K562 (cell line): Measurements from ENCODE around the gene NRCAM. TPM values are rescaled to one million over a fixed set of nuclear protein-coding genes. Genes with fewer than 3 reads are reported as not detected.

ENCODE experiments used
- HDAC6 ChIP-seq: IDR thresholded peaks from 2 replicates; pipeline ENCODE4 v1.6.1; 2012; ENCODE audit warnings: low read depth, mild to moderate bottlenecking, control low read depth, inconsistent platforms, low read length, moderate library complexity
- HSF4 ChIP-seq: fragments of 250-450 bp; sonication (Bioruptor Pico); IDR thresholded peaks from 2 replicates; pipeline ENCODE4 v2.1.2; 2022; ENCODE audit warnings: mild to moderate bottlenecking, moderate library complexity, borderline replicate concordance
- KAT8 ChIP-seq: fragments of 450-650 bp; IDR thresholded peaks from 2 replicates; pipeline ENCODE4 v1.6.1; 2016; ENCODE audit warnings: low read depth, mild to moderate bottlenecking
- MCM3 ChIP-seq: fragments of 450-650 bp; IDR thresholded peaks from 2 replicates; pipeline ENCODE4 v1.6.1; 2016
- NUFIP1 ChIP-seq: fragments of 450-650 bp; IDR thresholded peaks from 2 replicates; pipeline ENCODE4 v1.6.1; 2018; ENCODE audit not compliant: partially characterized antibody
- SMAD1 ChIP-seq: fragments of 150-350 bp; IDR thresholded peaks from 2 replicates; pipeline ENCODE4 v1.6.1; 2014; ENCODE audit warnings: low read length, low read depth; ENCODE audit not compliant: partially characterized antibody
- ZFPM2 ChIP-seq: fragments of 250-450 bp; sonication (Bioruptor Pico); IDR thresholded peaks from 2 replicates; pipeline ENCODE4 v1.5.1; 2022; ENCODE audit warnings: mild to moderate bottlenecking
- ZNF408 ChIP-seq: fragments of 250-450 bp; sonication (Bioruptor Pico); IDR thresholded peaks from 2 replicates; pipeline ENCODE4 v1.4.0; 2020; ENCODE audit warnings: low read depth, mild to moderate bottlenecking, moderate library complexity
- ZNF785 ChIP-seq: fragments of 250-450 bp; sonication (Bioruptor Pico); IDR thresholded peaks from 2 replicates; pipeline ENCODE4 v1.4.0; 2020; ENCODE audit warnings: mild to moderate bottlenecking
- polyA plus RNA-seq, 8 experiments: library from polyadenylated mRNA; depleted of rRNA in 4 of 8; stranded (reverse) in 5 of 8; unstranded in 3 of 8; fragments of >200 nt; fragmentation: Nextera tagmentation in 2 of 8; fragmentation: Illumina TruSeq in 1 of 8; extraction: Ambion mirVana in 2 of 8; extraction: Trizol in 1 of 8; gene quantifications; 2 replicates each; pipeline versions ENCODE4 v1.2.1 to v1.2.3, GENCODE V29; 2011 to 2014; ENCODE audit warnings: inconsistent platforms in 1 of 8, missing spikeins in 1 of 8
- total RNA-seq, 7 experiments: library from RNA; depleted of rRNA in 6 of 7; stranded (reverse); fragments of >200 nt in 6 of 7; fragmentation: Illumina TruSeq in 2 of 7; extraction: Trizol in 2 of 7; gene quantifications; 2 replicates each; pipeline versions ENCODE4 v1.2.1 to v1.2.3, GENCODE V29; 2011 to 2021; ENCODE audit warnings: low replicate concordance in 1 of 7
- TF ChIP-seq, protein P1 (sequence below), 2 experiments: fragments of 450-650 bp; IDR thresholded peaks; 2 replicates each; pipeline ENCODE4 v1.6.1; 2018; ENCODE audit warnings: mild to moderate bottlenecking in 2 of 2, low read depth in 1 of 2; ENCODE audit not compliant: partially characterized antibody in 2 of 2
- TF ChIP-seq, protein P2 (sequence below): fragments of 250-450 bp; sonication (Bioruptor Pico); IDR thresholded peaks from 2 replicates; pipeline ENCODE4 v1.5.0; 2021

NRCAM gene
- total and polyA plus RNA-seq, 9 of the 15 experiments (the other 6 are each of a cell fraction or from before 2014, with no cell fraction given) = 0.03 to 0.54 (median 0.12) TPM; not detected in 1

DNA sequence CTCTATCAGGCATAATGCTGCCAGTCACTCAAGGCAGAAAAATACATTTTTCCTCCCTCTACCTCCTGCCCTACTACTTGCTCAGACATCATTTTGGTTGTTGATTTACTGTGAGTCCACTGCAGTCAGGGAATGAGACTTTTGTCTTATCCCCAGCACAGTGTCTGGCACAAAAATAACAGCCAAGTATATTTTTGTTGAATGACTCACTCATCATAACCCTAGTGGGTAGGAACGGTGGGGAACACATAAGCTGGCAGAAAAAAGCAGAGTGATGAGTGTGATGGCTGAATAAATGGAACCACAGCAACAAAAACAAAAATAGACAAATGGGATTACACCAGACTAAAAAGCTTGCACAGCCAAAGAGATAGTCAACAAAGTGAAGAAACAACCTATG lies 260.2 kb downstream of the NRCAM start (continued):
- TF ChIP-seq, protein P1, sequence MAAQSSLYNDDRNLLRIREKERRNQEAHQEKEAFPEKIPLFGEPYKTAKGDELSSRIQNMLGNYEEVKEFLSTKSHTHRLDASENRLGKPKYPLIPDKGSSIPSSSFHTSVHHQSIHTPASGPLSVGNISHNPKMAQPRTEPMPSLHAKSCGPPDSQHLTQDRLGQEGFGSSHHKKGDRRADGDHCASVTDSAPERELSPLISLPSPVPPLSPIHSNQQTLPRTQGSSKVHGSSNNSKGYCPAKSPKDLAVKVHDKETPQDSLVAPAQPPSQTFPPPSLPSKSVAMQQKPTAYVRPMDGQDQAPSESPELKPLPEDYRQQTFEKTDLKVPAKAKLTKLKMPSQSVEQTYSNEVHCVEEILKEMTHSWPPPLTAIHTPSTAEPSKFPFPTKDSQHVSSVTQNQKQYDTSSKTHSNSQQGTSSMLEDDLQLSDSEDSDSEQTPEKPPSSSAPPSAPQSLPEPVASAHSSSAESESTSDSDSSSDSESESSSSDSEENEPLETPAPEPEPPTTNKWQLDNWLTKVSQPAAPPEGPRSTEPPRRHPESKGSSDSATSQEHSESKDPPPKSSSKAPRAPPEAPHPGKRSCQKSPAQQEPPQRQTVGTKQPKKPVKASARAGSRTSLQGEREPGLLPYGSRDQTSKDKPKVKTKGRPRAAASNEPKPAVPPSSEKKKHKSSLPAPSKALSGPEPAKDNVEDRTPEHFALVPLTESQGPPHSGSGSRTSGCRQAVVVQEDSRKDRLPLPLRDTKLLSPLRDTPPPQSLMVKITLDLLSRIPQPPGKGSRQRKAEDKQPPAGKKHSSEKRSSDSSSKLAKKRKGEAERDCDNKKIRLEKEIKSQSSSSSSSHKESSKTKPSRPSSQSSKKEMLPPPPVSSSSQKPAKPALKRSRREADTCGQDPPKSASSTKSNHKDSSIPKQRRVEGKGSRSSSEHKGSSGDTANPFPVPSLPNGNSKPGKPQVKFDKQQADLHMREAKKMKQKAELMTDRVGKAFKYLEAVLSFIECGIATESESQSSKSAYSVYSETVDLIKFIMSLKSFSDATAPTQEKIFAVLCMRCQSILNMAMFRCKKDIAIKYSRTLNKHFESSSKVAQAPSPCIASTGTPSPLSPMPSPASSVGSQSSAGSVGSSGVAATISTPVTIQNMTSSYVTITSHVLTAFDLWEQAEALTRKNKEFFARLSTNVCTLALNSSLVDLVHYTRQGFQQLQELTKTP (IDR thresholded peaks at IDR 0.05; ENCODE audit: low read depth in 1 of 2, partially characterized antibody in 2 of 2) = no peak
- TF ChIP-seq ZNF408 (CRISPR knock-in tag) = no peak
- no peak for TF ChIP-seq ZNF785 (CRISPR knock-in tag)
- no peak for TF ChIP-seq SMAD1
- no peak for TF ChIP-seq ZFPM2 (CRISPR knock-in tag)
- no peak for TF ChIP-seq HDAC6
- TF ChIP-seq HSF4 (CRISPR knock-in tag) = no peak
- TF ChIP-seq, protein P2, sequence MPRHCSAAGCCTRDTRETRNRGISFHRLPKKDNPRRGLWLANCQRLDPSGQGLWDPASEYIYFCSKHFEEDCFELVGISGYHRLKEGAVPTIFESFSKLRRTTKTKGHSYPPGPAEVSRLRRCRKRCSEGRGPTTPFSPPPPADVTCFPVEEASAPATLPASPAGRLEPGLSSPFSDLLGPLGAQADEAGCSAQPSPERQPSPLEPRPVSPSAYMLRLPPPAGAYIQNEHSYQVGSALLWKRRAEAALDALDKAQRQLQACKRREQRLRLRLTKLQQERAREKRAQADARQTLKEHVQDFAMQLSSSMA (CRISPR knock-in tag) = no peak
- no peak for TF ChIP-seq KAT8
- TF ChIP-seq NUFIP1 = no peak
- no peak for TF ChIP-seq MCM3
- TF ChIP-seq, all 486 proteins: peak for 0
